GM20000 (cell line): ENCODE data around the gene SHC4.

Experiments
- DNase-seq: peaks from one replicate; pipeline ENCODE4 v3.0.0; 2012; ENCODE audit warnings: low spot score
- TF ChIP-seq, protein P1 (sequence below): IDR thresholded peaks from 2 replicates; pipeline ENCODE4 v1.5.1; 2012; ENCODE audit warnings: mild to moderate bottlenecking, control low read depth; ENCODE audit errors: extremely low read depth, missing control alignments

SHC4 gene

GRCh38 chr15:48850648-48851047 is 113.1 kb downstream of the SHC4 start:
- TF ChIP-seq, protein P1, sequence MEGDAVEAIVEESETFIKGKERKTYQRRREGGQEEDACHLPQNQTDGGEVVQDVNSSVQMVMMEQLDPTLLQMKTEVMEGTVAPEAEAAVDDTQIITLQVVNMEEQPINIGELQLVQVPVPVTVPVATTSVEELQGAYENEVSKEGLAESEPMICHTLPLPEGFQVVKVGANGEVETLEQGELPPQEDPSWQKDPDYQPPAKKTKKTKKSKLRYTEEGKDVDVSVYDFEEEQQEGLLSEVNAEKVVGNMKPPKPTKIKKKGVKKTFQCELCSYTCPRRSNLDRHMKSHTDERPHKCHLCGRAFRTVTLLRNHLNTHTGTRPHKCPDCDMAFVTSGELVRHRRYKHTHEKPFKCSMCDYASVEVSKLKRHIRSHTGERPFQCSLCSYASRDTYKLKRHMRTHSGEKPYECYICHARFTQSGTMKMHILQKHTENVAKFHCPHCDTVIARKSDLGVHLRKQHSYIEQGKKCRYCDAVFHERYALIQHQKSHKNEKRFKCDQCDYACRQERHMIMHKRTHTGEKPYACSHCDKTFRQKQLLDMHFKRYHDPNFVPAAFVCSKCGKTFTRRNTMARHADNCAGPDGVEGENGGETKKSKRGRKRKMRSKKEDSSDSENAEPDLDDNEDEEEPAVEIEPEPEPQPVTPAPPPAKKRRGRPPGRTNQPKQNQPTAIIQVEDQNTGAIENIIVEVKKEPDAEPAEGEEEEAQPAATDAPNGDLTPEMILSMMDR: no peak
- DNase-seq: no peak

DNA sequence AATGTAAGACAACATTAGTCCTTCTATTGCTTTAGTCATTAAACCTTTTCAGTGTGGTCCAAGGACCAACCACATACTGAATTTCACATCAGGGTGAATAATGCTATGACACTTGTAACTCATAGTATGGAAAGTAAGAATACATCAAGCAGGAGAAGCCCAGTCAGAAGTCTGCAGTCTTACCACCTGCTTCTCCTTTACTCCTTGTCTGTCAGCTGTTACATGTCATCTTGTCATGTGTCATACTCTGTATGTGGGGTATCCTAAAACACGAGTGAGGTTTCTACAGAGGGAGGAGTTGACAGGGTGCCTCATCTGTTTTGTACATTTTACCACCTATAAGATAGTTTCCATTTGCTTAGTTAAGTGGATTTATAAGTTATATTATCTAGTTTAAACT is 118.6 kb downstream of the SHC4 start:
- TF ChIP-seq, protein P1: no peak
- DNase-seq: no peak

DNA sequence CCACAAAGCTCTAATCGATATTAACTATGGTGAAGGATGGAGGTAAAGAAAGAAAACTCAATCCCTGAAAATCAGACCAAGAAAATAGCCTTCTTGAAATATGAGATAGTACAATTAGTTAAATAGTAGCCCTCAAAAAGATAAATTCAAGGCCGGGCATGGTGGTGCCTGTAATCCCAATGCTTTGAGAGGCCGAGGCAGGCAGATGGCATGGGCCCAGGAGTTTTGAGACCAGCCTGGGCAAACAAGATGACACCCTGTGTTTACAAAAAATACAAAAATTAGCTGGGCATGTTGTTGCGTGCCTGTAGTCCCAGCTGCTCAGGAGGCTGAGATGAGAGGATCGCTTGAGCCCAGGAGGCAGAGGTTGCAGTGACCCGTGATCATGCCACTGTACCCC is 121.2 kb downstream of the SHC4 start:
- TF ChIP-seq, protein P1: no peak
- DNase-seq: no peak

GRCh38 chr15:48834756-48835155 is 129.0 kb downstream of the SHC4 start:
- no peak for DNase-seq
- TF ChIP-seq, protein P1: no peak

- DNase-seq: no peak
Observed at GRCh38 chr15:48833526-48834239, 130.0 kb downstream of the SHC4 start.

GRCh38 chr15:48832648-48833047 is 131.1 kb downstream of the SHC4 start:
- no peak for DNase-seq
- TF ChIP-seq, protein P1: no peak

More at GRCh38 chr15:48833526-48834239, 130.0 kb downstream of the SHC4 start:
- TF ChIP-seq, protein P1: no peak

- DNase-seq: no peak
- TF ChIP-seq, protein P1: no peak
Observed at GRCh38 chr15:48828906-48829305, 134.8 kb downstream of the SHC4 start.
